ENCODE results near the gene GALNTL6. TPM values are rescaled to one million over a fixed set of nuclear protein-coding genes. Genes with fewer than 3 reads are reported as not detected.

GALNTL6 gene
- total and polyA plus RNA-seq, 2 donors (not counting 3 experiments of a cell fraction or from before 2014, with no cell fraction given): not detected

- FAIRE-seq: no peak
- ChIA-PET CTCF (interaction anchor here (0.6 to 3.2 kb wide), 6 partner anchors 15 to 322 kb away, joined by 3 to 14 read pairs (median 4); no protein-coding TSS in a partner anchor), POLR2A (no interaction called here)
- Histone ChIP-seq H3K79me2 (ENCODE audit: control insufficient read depth, insufficient read depth, low read length) (no peaks in the 10 kb centered on the region), H3K9ac (replicated peaks; ENCODE audit: extremely low read depth, insufficient read depth, low read length) (no peak overlapping the region), H2AFZ (ENCODE audit: low read depth, low read length) (no peak overlapping the region), H3K4me1 (ENCODE audit: control insufficient read depth, extremely low read depth, insufficient read depth, low read length) (peaks cover 4% of the 10 kb centered on the region), H3K4me3 (replicated peaks in 1 of 3; ENCODE audit: insufficient read depth in 1 of 3, low read depth in 1 of 3, low read length in 3 of 3) (no peak overlapping the region), H3K27ac (ENCODE audit: insufficient read depth, low read depth, low read length) (no peak overlapping the region), H3K27me3 (ENCODE audit: control insufficient read depth in 2 of 2, insufficient read depth in 2 of 2, low read length in 2 of 2) (peaks cover 0 to 2% of the 10 kb centered on the region in 2 experiments), H3K9me3 (replicated peaks; ENCODE audit: control insufficient read depth, insufficient read depth, low read length) (no peaks in the 10 kb centered on the region), H3K36me3 (ENCODE audit: control insufficient read depth in 2 of 2, extremely low read depth in 1 of 2, insufficient read depth in 2 of 2, low read length in 2 of 2) (no peaks in the 10 kb centered on the region), H4K20me1 (replicated peaks; ENCODE audit: control insufficient read depth, extremely low read depth, insufficient read depth, low read length) (no peaks in the 10 kb centered on the region), H3K9me1 (replicated peaks; ENCODE audit: control insufficient read depth, extremely low read depth, insufficient read depth, low read length) (no peaks in the 10 kb centered on the region), H3K4me2 (ENCODE audit: insufficient read depth, low read length) (no peak overlapping the region)
- TF ChIP-seq POLR2A (IDR thresholded peaks at IDR 0.05; ENCODE audit: low read depth, low read length): no peak
- TF ChIP-seq MAX (IDR thresholded peaks at IDR 0.05; ENCODE audit: insufficient read depth, insufficient read length): no peak
- no peak for TF ChIP-seq GATA2 (IDR thresholded peaks at IDR 0.05; ENCODE audit: insufficient read depth, insufficient read length, low read depth, low read length)
- TF ChIP-seq, protein P1, sequence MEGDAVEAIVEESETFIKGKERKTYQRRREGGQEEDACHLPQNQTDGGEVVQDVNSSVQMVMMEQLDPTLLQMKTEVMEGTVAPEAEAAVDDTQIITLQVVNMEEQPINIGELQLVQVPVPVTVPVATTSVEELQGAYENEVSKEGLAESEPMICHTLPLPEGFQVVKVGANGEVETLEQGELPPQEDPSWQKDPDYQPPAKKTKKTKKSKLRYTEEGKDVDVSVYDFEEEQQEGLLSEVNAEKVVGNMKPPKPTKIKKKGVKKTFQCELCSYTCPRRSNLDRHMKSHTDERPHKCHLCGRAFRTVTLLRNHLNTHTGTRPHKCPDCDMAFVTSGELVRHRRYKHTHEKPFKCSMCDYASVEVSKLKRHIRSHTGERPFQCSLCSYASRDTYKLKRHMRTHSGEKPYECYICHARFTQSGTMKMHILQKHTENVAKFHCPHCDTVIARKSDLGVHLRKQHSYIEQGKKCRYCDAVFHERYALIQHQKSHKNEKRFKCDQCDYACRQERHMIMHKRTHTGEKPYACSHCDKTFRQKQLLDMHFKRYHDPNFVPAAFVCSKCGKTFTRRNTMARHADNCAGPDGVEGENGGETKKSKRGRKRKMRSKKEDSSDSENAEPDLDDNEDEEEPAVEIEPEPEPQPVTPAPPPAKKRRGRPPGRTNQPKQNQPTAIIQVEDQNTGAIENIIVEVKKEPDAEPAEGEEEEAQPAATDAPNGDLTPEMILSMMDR (IDR thresholded peaks at IDR 0.05; ENCODE audit: extremely low read depth in 1 of 2, insufficient read depth in 1 of 2, low read depth in 1 of 2, low read length in 2 of 2): no peak
- no peak for TF ChIP-seq EZH2 (IDR thresholded peaks at IDR 0.05; ENCODE audit: borderline replicate concordance, low read depth, low read length, severe bottlenecking)
- dilution Hi-C loops (cut with MboI; ENCODE audit: extremely low pct_ligation_motif_present, low sequenced_read_pairs): no loop called here
- intact Hi-C loops (cut with micrococcal nuclease): no loop called here
- BruUV-seq (replicated peaks): no TSS peak
- DNase-seq (ENCODE audit: low read depth, low spot score): no peak
Observed at GRCh38 chr4:172997217-172997609, 1184.0 kb downstream of the GALNTL6 start.

GRCh38 chr4:172997856-172998255, 1184.7 kb downstream of the GALNTL6 start:
- DNase-seq (ENCODE audit: low read depth, low spot score): no peak
- dilution Hi-C loops (cut with MboI; ENCODE audit: extremely low pct_ligation_motif_present, low sequenced_read_pairs): no loop called here
- intact Hi-C loops (cut with micrococcal nuclease): no loop called here

More at GRCh38 chr4:172997856-172998255, 1184.7 kb downstream of the GALNTL6 start:
- no peaks in the 10 kb centered on the region for H3K9me3 ChIP-seq (replicated peaks; ENCODE audit: control insufficient read depth, insufficient read depth, low read length)
- no peaks in the 10 kb centered on the region for H3K36me3 ChIP-seq (ENCODE audit: control insufficient read depth in 2 of 2, extremely low read depth in 1 of 2, insufficient read depth in 2 of 2, low read length in 2 of 2)
- no peak overlapping the region for H3K4me2 ChIP-seq (ENCODE audit: insufficient read depth, low read length)
- H3K27me3 ChIP-seq (ENCODE audit: control insufficient read depth in 2 of 2, insufficient read depth in 2 of 2, low read length in 2 of 2): peaks cover 0 to 2% of the 10 kb centered on the region in 2 experiments
- no peak overlapping the region for H3K27ac ChIP-seq (ENCODE audit: insufficient read depth, low read depth, low read length)
- H2AFZ ChIP-seq (ENCODE audit: low read depth, low read length): no peak overlapping the region
- CTCF ChIA-PET: interaction anchor here (1.5 to 3.2 kb wide), 2 partner anchors 16 to 321 kb away, joined by 3 to 14 read pairs; no protein-coding TSS in a partner anchor
- no peak for TF ChIP-seq FOS (IDR thresholded peaks at IDR 0.05; ENCODE audit: borderline replicate concordance, insufficient read depth, low read length)
- H3K4me1 ChIP-seq (ENCODE audit: control insufficient read depth, extremely low read depth, insufficient read depth, low read length): peaks cover 4% of the 10 kb centered on the region
- no TSS peak for BruUV-seq (replicated peaks)
- H3K4me3 ChIP-seq (replicated peaks in 1 of 3; ENCODE audit: insufficient read depth in 1 of 3, low read depth in 1 of 3, low read length in 3 of 3): no peak overlapping the region
- no peaks in the 10 kb centered on the region for H4K20me1 ChIP-seq (replicated peaks; ENCODE audit: control insufficient read depth, extremely low read depth, insufficient read depth, low read length)
- no peaks in the 10 kb centered on the region for H3K79me2 ChIP-seq (ENCODE audit: control insufficient read depth, insufficient read depth, low read length)
- H3K9ac ChIP-seq (replicated peaks; ENCODE audit: extremely low read depth, insufficient read depth, low read length): no peak overlapping the region
- POLR2A ChIA-PET: no interaction called here
- no peak for FAIRE-seq
- H3K9me1 ChIP-seq (replicated peaks; ENCODE audit: control insufficient read depth, extremely low read depth, insufficient read depth, low read length): no peaks in the 10 kb centered on the region

All from endothelial cell of umbilical vein (primary cell).